Neural cell (in vitro differentiated cells): ENCODE measurements around the gene TLE1. TPM values are rescaled to one million over a fixed set of nuclear protein-coding genes. Genes with fewer than 3 reads are reported as not detected.

Experiments
- H2AFZ ChIP-seq: fragments of 200-600, 300-800 bp; sonication (generic), shearing (Covaris generic); 2 replicates; pipeline ENCODE4 v1.6.0; 2014; ENCODE audit warnings: low read depth, mild to moderate bottlenecking, antibody characterized with exemption, low read length, moderate library complexity
- H3F3A ChIP-seq: fragments of 200-600 bp; shearing (Covaris generic); 2 replicates; pipeline ENCODE4 v1.6.1; 2016; ENCODE audit warnings: mild to moderate bottlenecking, moderate library complexity, mixed read lengths, antibody characterized with exemption, low read length; ENCODE audit not compliant: insufficient read depth, poor library complexity, severe bottlenecking
- H3K27ac ChIP-seq: fragments of 200-600, 300-800 bp; sonication (generic), shearing (Covaris generic); 2 replicates; pipeline ENCODE4 v1.5.1; 2014; ENCODE audit warnings: mild to moderate bottlenecking, low read length, moderate library complexity
- H3K27me3 ChIP-seq: fragments of 300-800, 200-600 bp; sonication (generic), shearing (Covaris generic); 2 replicates; pipeline ENCODE4 v1.6.0; 2014; ENCODE audit warnings: mild to moderate bottlenecking, low read depth, low read length, moderate library complexity; ENCODE audit not compliant: insufficient read depth
- H3K36me3 ChIP-seq: fragments of 300-800, 200-600 bp; sonication (generic), shearing (Covaris generic); 2 replicates; pipeline ENCODE4 v1.5.1; 2014; ENCODE audit warnings: mild to moderate bottlenecking, antibody characterized with exemption, low read length, moderate library complexity; ENCODE audit not compliant: insufficient read depth
- H3K4me2 ChIP-seq: fragments of 300-800, 200-600 bp; sonication (generic), shearing (Covaris generic); 2 replicates; pipeline ENCODE4 v1.6.0; 2014; ENCODE audit warnings: mild to moderate bottlenecking, low read length
- H3K4me3 ChIP-seq: fragments of 300-800, 200-600 bp; sonication (generic), shearing (Covaris generic); 2 replicates; pipeline ENCODE4 v1.5.1; 2014; ENCODE audit warnings: mild to moderate bottlenecking, low read length, moderate library complexity
- H3K79me2 ChIP-seq: fragments of 200-600 bp; shearing (Covaris generic); replicated peaks from 2 replicates; pipeline ENCODE4 v1.6.0; 2014; ENCODE audit warnings: mild to moderate bottlenecking, low read length, moderate library complexity; ENCODE audit not compliant: insufficient read depth
- H3K9ac ChIP-seq: fragments of 300-800, 200-600 bp; sonication (generic), shearing (Covaris generic); 2 replicates; pipeline ENCODE4 v1.6.1; 2016; ENCODE audit warnings: mild to moderate bottlenecking, low read length, mixed read lengths
- H3K9me2 ChIP-seq: fragments of 200-600 bp; shearing (Covaris generic); 2 replicates; pipeline ENCODE4 v1.6.1; 2016; ENCODE audit warnings: mild to moderate bottlenecking, low read length, mixed read lengths; ENCODE audit not compliant: insufficient read depth
- H3K9me3 ChIP-seq: fragments of 200-600, 300-800 bp; sonication (generic), shearing (Covaris generic); 2 replicates; pipeline ENCODE4 v1.6.1; 2016; ENCODE audit warnings: mild to moderate bottlenecking, mixed run types, low read length, moderate library complexity, mixed read lengths
- H4K20me1 ChIP-seq: fragments of 200-600 bp; shearing (Covaris generic); 2 replicates; pipeline ENCODE4 v1.6.1; 2016; ENCODE audit warnings: mild to moderate bottlenecking, mixed run types; ENCODE audit not compliant: insufficient read depth
- EP300 ChIP-seq: fragments of 450-650 bp; conservative IDR thresholded peaks from 2 replicates; pipeline ENCODE4 v1.6.1; 2014; ENCODE audit warnings: antibody characterized with exemption, mild to moderate bottlenecking, moderate library complexity; ENCODE audit not compliant: poor library complexity, severe bottlenecking
- EZH2 ChIP-seq: fragments of 200-600, 300-800 bp; shearing (Covaris generic), sonication (generic); IDR thresholded peaks from 2 replicates; pipeline ENCODE4 v1.6.1; 2014; ENCODE audit warnings: antibody characterized with exemption, low read length, borderline replicate concordance, mild to moderate bottlenecking; ENCODE audit not compliant: insufficient read depth, poor library complexity, severe bottlenecking
- MXI1 ChIP-seq: fragments of 450-650 bp; conservative IDR thresholded peaks from 2 replicates; pipeline ENCODE4 v1.6.1; 2014; ENCODE audit warnings: antibody characterized with exemption, mild to moderate bottlenecking; ENCODE audit not compliant: poor library complexity, severe bottlenecking
- POLR2AphosphoS5 ChIP-seq: IDR thresholded peaks from 2 replicates; pipeline ENCODE4 v1.6.1; 2012
- RAD21 ChIP-seq: fragments of 450-650 bp; conservative IDR thresholded peaks from 2 replicates; pipeline ENCODE4 v1.6.1; 2014; ENCODE audit warnings: antibody characterized with exemption, mild to moderate bottlenecking, moderate library complexity
- REST ChIP-seq: IDR thresholded peaks from 2 replicates; pipeline ENCODE4 v1.6.1; 2012; ENCODE audit warnings: borderline replicate concordance
- SMC3 ChIP-seq: fragments of 450-650 bp; conservative IDR thresholded peaks from 2 replicates; pipeline ENCODE4 v1.6.1; 2014; ENCODE audit warnings: antibody characterized with exemption, mild to moderate bottlenecking, moderate library complexity; ENCODE audit not compliant: poor library complexity
- TAF1 ChIP-seq: IDR thresholded peaks from 2 replicates; pipeline ENCODE4 v1.6.1; 2012; ENCODE audit warnings: low read depth
- polyA plus RNA-seq: library from polyadenylated mRNA; depleted of rRNA; stranded (reverse); fragments of >200 nt; gene quantifications from 2 replicates; pipeline ENCODE4 v1.2.3, GENCODE V29; 2014
- TF ChIP-seq, protein P1 (sequence below): fragments of 450-650 bp; IDR thresholded peaks from 2 replicates; pipeline ENCODE4 v1.5.1; 2014; ENCODE audit warnings: antibody characterized with exemption, mild to moderate bottlenecking, moderate library complexity; ENCODE audit not compliant: poor library complexity, severe bottlenecking

Gene TLE1
- polyA plus RNA-seq, 1 donor from 2014 or later: 93.6 TPM

DNA sequence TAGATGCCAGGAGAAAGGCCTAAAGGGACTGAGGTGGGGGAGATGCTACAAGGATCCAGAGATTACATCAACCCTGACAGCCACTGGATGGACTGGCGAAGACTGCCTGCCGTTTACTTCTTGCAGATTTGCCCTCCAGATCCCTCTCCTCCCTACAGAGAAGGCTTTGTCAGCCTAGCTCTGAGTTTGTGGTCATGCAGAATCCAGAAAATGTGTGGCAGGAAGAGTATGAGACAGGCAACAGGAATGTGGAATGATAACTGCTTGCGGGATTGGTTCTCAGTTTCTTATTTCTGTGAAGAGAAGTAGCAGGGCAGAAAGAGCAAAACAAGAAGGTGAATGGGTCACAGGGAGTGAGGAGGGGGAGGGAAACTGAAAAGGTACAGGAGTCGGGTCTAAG, 129.6 kb downstream of the TLE1 start:
- no peak overlapping the region for H3K9ac ChIP-seq
- H3F3A ChIP-seq: no peaks in the 10 kb centered on the region
- no peaks in the 10 kb centered on the region for H3K79me2 ChIP-seq
- H2AFZ ChIP-seq: no peak overlapping the region
- H4K20me1 ChIP-seq: no peaks in the 10 kb centered on the region
- TF ChIP-seq TAF1: no peak
- no peak for TF ChIP-seq RAD21
- TF ChIP-seq MXI1: no peak
- H3K9me2 ChIP-seq: no peaks in the 10 kb centered on the region
- H3K4me3 ChIP-seq: no peak overlapping the region
- no peak overlapping the region for H3K4me2 ChIP-seq
- no peaks in the 10 kb centered on the region for H3K9me3 ChIP-seq
- no peaks in the 10 kb centered on the region for H3K36me3 ChIP-seq
- H3K27ac ChIP-seq: no peak overlapping the region
- H3K27me3 ChIP-seq: no peaks in the 10 kb centered on the region

GRCh38 chr9:81559197-81559596, 130.2 kb downstream of the TLE1 start:
- H3F3A ChIP-seq: no peaks in the 10 kb centered on the region
- H3K27me3 ChIP-seq: no peaks in the 10 kb centered on the region
- TF ChIP-seq RAD21 (no peak), SMC3 (no peak), TAF1 (no peak), EP300 (no peak), EZH2 (no peak), REST (no peak), POLR2AphosphoS5 (no peak), MXI1 (no peak)
- TF ChIP-seq, protein P1, sequence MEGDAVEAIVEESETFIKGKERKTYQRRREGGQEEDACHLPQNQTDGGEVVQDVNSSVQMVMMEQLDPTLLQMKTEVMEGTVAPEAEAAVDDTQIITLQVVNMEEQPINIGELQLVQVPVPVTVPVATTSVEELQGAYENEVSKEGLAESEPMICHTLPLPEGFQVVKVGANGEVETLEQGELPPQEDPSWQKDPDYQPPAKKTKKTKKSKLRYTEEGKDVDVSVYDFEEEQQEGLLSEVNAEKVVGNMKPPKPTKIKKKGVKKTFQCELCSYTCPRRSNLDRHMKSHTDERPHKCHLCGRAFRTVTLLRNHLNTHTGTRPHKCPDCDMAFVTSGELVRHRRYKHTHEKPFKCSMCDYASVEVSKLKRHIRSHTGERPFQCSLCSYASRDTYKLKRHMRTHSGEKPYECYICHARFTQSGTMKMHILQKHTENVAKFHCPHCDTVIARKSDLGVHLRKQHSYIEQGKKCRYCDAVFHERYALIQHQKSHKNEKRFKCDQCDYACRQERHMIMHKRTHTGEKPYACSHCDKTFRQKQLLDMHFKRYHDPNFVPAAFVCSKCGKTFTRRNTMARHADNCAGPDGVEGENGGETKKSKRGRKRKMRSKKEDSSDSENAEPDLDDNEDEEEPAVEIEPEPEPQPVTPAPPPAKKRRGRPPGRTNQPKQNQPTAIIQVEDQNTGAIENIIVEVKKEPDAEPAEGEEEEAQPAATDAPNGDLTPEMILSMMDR: no peak
- no peak overlapping the region for H3K27ac ChIP-seq
- no peaks in the 10 kb centered on the region for H3K79me2 ChIP-seq
- no peaks in the 10 kb centered on the region for H3K36me3 ChIP-seq
- H4K20me1 ChIP-seq: no peaks in the 10 kb centered on the region
- no peak overlapping the region for H3K9ac ChIP-seq
- H3K9me2 ChIP-seq: no peaks in the 10 kb centered on the region
- H2AFZ ChIP-seq: no peak overlapping the region
- no peaks in the 10 kb centered on the region for H3K9me3 ChIP-seq
- H3K4me3 ChIP-seq: no peak overlapping the region
- H3K4me2 ChIP-seq: no peak overlapping the region
